Activated naive CD8-positive, alpha-beta T cell treated with anti-CD3 and anti-CD28 coated beads, Interleukin-2, amount 10 ng/mL, durations not matched to agents 7 days and 5 days (primary cell): Measurements from ENCODE around the gene FCF1. TPM values are rescaled to one million over a fixed set of nuclear protein-coding genes. Genes with fewer than 3 reads are reported as not detected.

Source experiments
- ATAC-seq: fragments of 150-1000 bp; cut with Tn5 transposase; one replicate; pipeline ENCODE4 v1.10.0; 2021; ENCODE audit warnings: low read depth, moderate library complexity
- POLR2A ChIA-PET: fragments of 350-600 bp; sonication (Branson Sonifier 250); formaldehyde crosslinking; loops from one replicate; lab custom pipeline; 2021; ENCODE audit warnings: antibody characterized with exemption; lab: Charles Lee
- DNase-seq: peaks from one replicate; pipeline ENCODE4 v3.0.0; 2021
- H3K27ac Mint-ChIP-seq: one replicate; pipeline ENCODE4 v1.8.0; 2022; ENCODE audit warnings: mild to moderate bottlenecking, mixed read lengths
- H3K27me3 Mint-ChIP-seq: one replicate; pipeline ENCODE4 v1.8.0; 2022; ENCODE audit warnings: mild to moderate bottlenecking, moderate library complexity, mixed read lengths
- H3K36me3 Mint-ChIP-seq: one replicate; pipeline ENCODE4 v1.8.0; 2021; ENCODE audit warnings: mild to moderate bottlenecking, mixed read lengths
- H3K4me1 Mint-ChIP-seq: one replicate; pipeline ENCODE4 v1.8.0; 2021; ENCODE audit warnings: mixed read lengths
- H3K4me3 Mint-ChIP-seq: one replicate; pipeline ENCODE4 v1.8.0; 2022; ENCODE audit warnings: mild to moderate bottlenecking, moderate library complexity, mixed read lengths
- H3K9me3 Mint-ChIP-seq: one replicate; pipeline ENCODE4 v1.8.0; 2021; ENCODE audit warnings: mixed read lengths
- total RNA-seq, 2 experiments: library from RNA; stranded (reverse); gene quantifications; one replicate each; pipeline ENCODE4 v1.2.3, GENCODE V29; 2021

The FCF1 gene
- total RNA-seq, 2 experiments from 2014 or later = 53.9 to 57.9 TPM

- ATAC-seq (no peak), DNase-seq (no peak)
- H3K4me1 Mint-ChIP-seq = peaks cover 16% of the 10 kb centered on the region
- H3K9me3 Mint-ChIP-seq = no peaks in the 10 kb centered on the region
- POLR2A ChIA-PET = no interaction called here
- H3K27ac Mint-ChIP-seq = no peak overlapping the region
- H3K27me3 Mint-ChIP-seq = no peaks in the 10 kb centered on the region
- H3K4me3 Mint-ChIP-seq = no peak overlapping the region
- H3K36me3 Mint-ChIP-seq = peaks cover 30% of the 10 kb centered on the region
Measured at GRCh38 chr14:74685056-74685455, 27.9 kb upstream of the FCF1 start.

DNA sequence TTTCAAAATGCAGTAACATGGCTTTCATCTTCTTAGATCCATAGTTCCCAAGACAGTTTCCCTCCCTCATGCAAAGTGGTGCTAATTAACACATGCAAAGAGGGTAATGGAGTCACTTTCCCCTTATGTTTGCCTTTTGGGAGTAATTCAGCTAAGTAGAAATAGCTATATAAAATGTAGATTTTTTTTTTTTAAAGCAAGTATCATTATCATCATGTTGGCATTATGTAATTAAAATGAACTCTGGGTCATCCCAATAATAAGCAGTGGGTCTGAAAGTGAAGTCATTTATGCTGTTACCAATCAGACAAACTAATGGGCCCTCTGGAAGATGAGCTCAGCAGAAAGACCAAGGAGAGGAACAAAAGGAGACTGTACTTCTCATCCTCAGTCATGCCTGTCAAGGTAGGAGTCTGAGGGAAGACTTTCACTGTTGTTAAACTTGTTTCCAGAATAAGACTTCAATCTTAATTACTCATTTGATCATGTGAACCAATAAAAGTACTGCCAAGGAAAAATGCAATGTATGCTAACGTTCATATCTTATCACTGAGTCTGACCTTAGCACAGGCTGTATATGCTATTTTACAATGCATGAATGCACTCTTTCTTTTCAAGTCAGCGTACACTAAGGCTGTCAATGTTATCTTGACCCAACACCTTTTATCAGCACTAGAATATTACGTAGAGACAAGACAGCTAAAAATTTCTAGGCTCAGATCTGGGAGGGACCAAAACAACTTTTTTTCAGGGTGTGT lies 26.8 kb upstream of the FCF1 start:
- ATAC-seq = no peak
- Mint-ChIP-seq H3K36me3 (peaks cover 36% of the 10 kb centered on the region), H3K27me3 (no peaks in the 10 kb centered on the region), H3K4me1 (peaks cover 16% of the 10 kb centered on the region), H3K9me3 (no peaks in the 10 kb centered on the region), H3K4me3 (no peak overlapping the region), H3K27ac (no peak overlapping the region)
- POLR2A ChIA-PET = interaction anchor here (0.6 kb wide), 1 partner anchor 34 kb away, joined by 6 read pairs; no protein-coding TSS in a partner anchor
- DNase-seq = no peak

- no peak for ATAC-seq
- Mint-ChIP-seq H3K4me1 (peaks cover 7% of the 10 kb centered on the region), H3K27ac (no peak overlapping the region), H3K4me3 (no peak overlapping the region), H3K27me3 (no peaks in the 10 kb centered on the region), H3K9me3 (no peaks in the 10 kb centered on the region), H3K36me3 (peaks cover 18% of the 10 kb centered on the region)
- POLR2A ChIA-PET = no interaction called here
- DNase-seq = no peak
Measured at GRCh38 chr14:74691456-74691855, 21.5 kb upstream of the FCF1 start.

GRCh38 chr14:74693191-74693590 lies 19.8 kb upstream of the FCF1 start:
- no peak for DNase-seq
- Mint-ChIP-seq H3K9me3 (no peaks in the 10 kb centered on the region), H3K27me3 (no peaks in the 10 kb centered on the region), H3K36me3 (peaks cover 16% of the 10 kb centered on the region), H3K4me1 (peaks cover 6% of the 10 kb centered on the region), H3K27ac (no peak overlapping the region), H3K4me3 (no peak overlapping the region)
- POLR2A ChIA-PET = no interaction called here
- no peak for ATAC-seq

- DNase-seq (no peak), ATAC-seq (no peak)
- Mint-ChIP-seq H3K27ac (no peak overlapping the region), H3K4me3 (no peak overlapping the region), H3K4me1 (peaks cover 6% of the 10 kb centered on the region), H3K36me3 (peaks cover 8% of the 10 kb centered on the region), H3K27me3 (no peaks in the 10 kb centered on the region), H3K9me3 (no peaks in the 10 kb centered on the region)
- POLR2A ChIA-PET = interaction anchor here (0.8 kb wide), 1 partner anchor 68 kb away, joined by 3 read pairs; the partner anchor contains the start of gene YLPM1
Measured at GRCh38 chr14:74695406-74695805, 17.5 kb upstream of the FCF1 start.

DNA sequence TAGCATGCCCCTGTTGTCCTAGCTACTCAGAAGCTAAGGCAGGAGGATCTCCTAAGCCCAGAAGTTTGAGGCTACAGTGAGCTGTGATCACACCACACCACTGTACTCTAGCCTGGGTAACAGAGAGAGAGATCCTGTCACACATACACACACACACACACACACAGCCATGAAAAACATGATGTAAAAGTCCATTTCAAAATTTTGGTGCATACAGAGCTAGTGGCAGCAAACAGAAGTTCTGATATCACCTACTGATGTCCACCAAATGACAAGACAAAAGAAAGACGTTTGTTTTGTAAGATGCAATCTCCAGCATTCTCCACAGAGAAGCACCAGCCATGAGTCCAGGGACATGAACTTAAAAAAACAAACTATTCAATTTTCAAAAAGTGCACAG lies 15.9 kb upstream of the FCF1 start:
- POLR2A ChIA-PET = interaction anchor here (0.6 kb wide), 1 partner anchor 76 kb away, joined by 3 read pairs; no protein-coding TSS in a partner anchor
- H3K4me1 Mint-ChIP-seq = peaks cover 5% of the 10 kb centered on the region

DNA sequence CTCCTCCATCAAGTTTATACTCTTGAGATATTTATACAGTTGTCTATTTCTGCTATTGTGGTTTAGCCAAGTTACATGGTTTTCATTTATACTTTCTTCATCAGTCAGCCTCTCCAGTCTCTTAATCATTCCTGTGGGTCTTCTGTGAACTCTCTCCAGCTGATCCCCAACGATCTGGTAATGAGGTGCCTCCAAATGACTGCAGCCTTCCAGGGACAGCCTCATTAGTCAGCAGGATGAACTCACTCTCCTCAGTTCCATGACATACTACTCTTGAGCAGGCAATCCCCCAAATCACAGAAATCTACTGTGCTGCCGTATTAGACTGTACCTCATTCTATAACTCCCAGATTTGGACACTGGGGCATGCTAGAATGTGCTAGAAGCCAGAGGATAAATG lies 15.4 kb upstream of the FCF1 start:
- H3K27ac Mint-ChIP-seq = no peak overlapping the region
- DNase-seq (no peak), ATAC-seq (no peak)
- POLR2A ChIA-PET = interaction anchor here (0.6 kb wide), 1 partner anchor 76 kb away, joined by 3 read pairs; no protein-coding TSS in a partner anchor
- peaks cover 5% of the 10 kb centered on the region for H3K4me1 Mint-ChIP-seq
- H3K4me3 Mint-ChIP-seq = no peak overlapping the region
- peaks cover 19% of the 10 kb centered on the region for H3K36me3 Mint-ChIP-seq
- H3K9me3 Mint-ChIP-seq = peaks cover 2% of the 10 kb centered on the region
- no peaks in the 10 kb centered on the region for H3K27me3 Mint-ChIP-seq

More for the DNA sequence above, 15.9 kb upstream of the FCF1 start:
- H3K36me3 Mint-ChIP-seq = peaks cover 15% of the 10 kb centered on the region
- H3K27ac Mint-ChIP-seq = no peak overlapping the region
- ATAC-seq (no peak), DNase-seq (no peak)
- peaks cover 1% of the 10 kb centered on the region for H3K9me3 Mint-ChIP-seq
- H3K4me3 Mint-ChIP-seq = no peak overlapping the region
- no peaks in the 10 kb centered on the region for H3K27me3 Mint-ChIP-seq

DNA sequence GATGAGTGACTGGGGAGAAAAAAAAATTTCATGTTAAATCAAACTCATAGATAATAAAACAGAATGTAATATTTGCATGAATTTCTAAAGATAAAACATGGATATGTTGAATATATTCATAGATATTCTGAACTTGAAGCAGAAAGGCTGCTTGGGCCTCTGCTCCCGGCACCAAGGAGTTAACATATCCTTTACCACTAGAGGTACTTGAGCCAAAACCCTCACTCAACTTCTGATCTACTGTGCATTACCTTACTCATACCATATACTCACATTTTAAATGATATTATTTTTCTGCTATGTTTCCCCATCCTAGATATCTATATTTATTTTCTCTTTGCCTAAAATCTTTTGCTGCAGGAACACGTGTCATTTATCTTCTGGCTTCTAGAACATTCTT lies 15.0 kb upstream of the FCF1 start:
- POLR2A ChIA-PET = no interaction called here
- ATAC-seq = no peak
- Mint-ChIP-seq H3K36me3 (peaks cover 23% of the 10 kb centered on the region), H3K27me3 (no peaks in the 10 kb centered on the region), H3K9me3 (peaks cover 6% of the 10 kb centered on the region), H3K27ac (no peak overlapping the region), H3K4me1 (peaks cover 5% of the 10 kb centered on the region), H3K4me3 (no peak overlapping the region)
- no peak for DNase-seq

GRCh38 chr14:74698465-74698864 lies 14.5 kb upstream of the FCF1 start:
- H3K4me3 Mint-ChIP-seq = no peak overlapping the region
- H3K36me3 Mint-ChIP-seq = peaks cover 26% of the 10 kb centered on the region
- H3K9me3 Mint-ChIP-seq = peaks cover 8% of the 10 kb centered on the region
- H3K27me3 Mint-ChIP-seq = no peaks in the 10 kb centered on the region
- ATAC-seq (no peak), DNase-seq (no peak)
- POLR2A ChIA-PET = interaction anchor here (0.6 kb wide), 1 partner anchor 14 kb away, joined by 3 read pairs; no protein-coding TSS in a partner anchor
- no peak overlapping the region for H3K27ac Mint-ChIP-seq
- H3K4me1 Mint-ChIP-seq = peaks cover 5% of the 10 kb centered on the region

- no peaks in the 10 kb centered on the region for H3K4me1 Mint-ChIP-seq
- POLR2A ChIA-PET = no interaction called here
- no peak for DNase-seq
- no peak for ATAC-seq
- H3K27me3 Mint-ChIP-seq = no peaks in the 10 kb centered on the region
- H3K27ac Mint-ChIP-seq = no peak overlapping the region
- H3K9me3 Mint-ChIP-seq = peaks cover 8% of the 10 kb centered on the region
- H3K36me3 Mint-ChIP-seq = peaks cover 26% of the 10 kb centered on the region
- H3K4me3 Mint-ChIP-seq = no peak overlapping the region
Measured at GRCh38 chr14:74702293-74702692, 10.7 kb upstream of the FCF1 start.

DNA sequence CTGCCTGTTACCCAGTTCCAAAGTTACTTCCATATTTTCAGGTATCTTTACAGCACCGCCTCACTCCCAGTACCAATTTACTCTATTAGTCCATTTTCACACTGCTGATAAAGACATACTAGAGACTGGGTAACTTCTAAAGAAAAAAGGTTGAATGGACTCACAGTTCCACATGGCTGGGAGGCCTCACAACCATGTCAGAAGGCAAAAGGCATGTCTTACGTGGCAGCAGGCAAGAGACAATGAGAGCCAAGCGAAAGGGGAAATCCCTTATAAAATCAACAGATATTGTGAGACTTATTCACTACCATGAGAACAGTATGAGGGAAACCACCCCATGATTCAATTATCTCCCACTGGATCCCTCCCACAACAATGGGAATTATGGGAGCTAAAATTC lies 9.9 kb upstream of the FCF1 start:
- Mint-ChIP-seq H3K27ac (no peak overlapping the region), H3K27me3 (no peaks in the 10 kb centered on the region), H3K4me1 (no peaks in the 10 kb centered on the region), H3K36me3 (peaks cover 26% of the 10 kb centered on the region), H3K9me3 (peaks cover 8% of the 10 kb centered on the region), H3K4me3 (no peak overlapping the region)
- ATAC-seq (no peak), DNase-seq (no peak)
- POLR2A ChIA-PET = no interaction called here

GRCh38 chr14:74704656-74705055 lies 8.3 kb upstream of the FCF1 start:
- Mint-ChIP-seq H3K9me3 (peaks cover 8% of the 10 kb centered on the region), H3K27me3 (no peaks in the 10 kb centered on the region), H3K27ac (no peak overlapping the region), H3K36me3 (peaks cover 26% of the 10 kb centered on the region), H3K4me1 (peaks cover 2% of the 10 kb centered on the region), H3K4me3 (no peak overlapping the region)
- ATAC-seq = no peak
- POLR2A ChIA-PET = interaction anchor here (0.9 kb wide), 1 partner anchor 85 kb away, joined by 3 read pairs; no protein-coding TSS in a partner anchor
- no peak for DNase-seq

- Mint-ChIP-seq H3K4me3 (no peak overlapping the region), H3K27ac (no peak overlapping the region), H3K9me3 (peaks cover 8% of the 10 kb centered on the region), H3K27me3 (no peaks in the 10 kb centered on the region), H3K36me3 (peaks cover 24% of the 10 kb centered on the region), H3K4me1 (peaks cover 12% of the 10 kb centered on the region)
- POLR2A ChIA-PET = no interaction called here
- ATAC-seq (no peak), DNase-seq (no peak)
Measured at GRCh38 chr14:74705613-74706500, 7.1 kb upstream of the FCF1 start.
